ENCODE data around the gene INCA1. TPM values are rescaled to one million over a fixed set of nuclear protein-coding genes. Genes with fewer than 3 reads are reported as not detected.

Gene INCA1
- total and polyA plus RNA-seq, 4 donors, result 0.28 to 0.75 (median 0.55) TPM

GRCh38 chr17:4945944-4946280 is 51.4 kb downstream of the INCA1 start:
- H3K36me3 ChIP-seq (ENCODE audit: control insufficient read depth in 4 of 4, insufficient read depth in 3 of 4, low read depth in 1 of 4, low read length in 3 of 4), result peaks cover 6 to 26% (median 12%) of the 10 kb centered on the region in 4 donors
- peak overlapping the region; percentile 71 to 96 (median 91) for H3K4me3 ChIP-seq (ENCODE audit: low read depth in 1 of 3, low read length in 3 of 3)
- no peak overlapping the region for H3K9ac ChIP-seq (ENCODE audit: low read depth in 1 of 2, low read length in 2 of 2)
- 27% methylated on average over 4 of the region's 4 CpGs for WGBS
- TF ChIP-seq JUND (IDR thresholded peaks at IDR 0.05) (no peak), HNF4G (IDR thresholded peaks at IDR 0.05) (no peak), RXRA (IDR thresholded peaks at IDR 0.05) (no peak), RAD21 (IDR thresholded peaks at IDR 0.05) (no peak), EGR1 (IDR thresholded peaks at IDR 0.05; ENCODE audit: low read depth in 2 of 2) (no peak), GABPA (IDR thresholded peaks at IDR 0.05 in 1 of 2, conservative IDR thresholded peaks at IDR 0.05 in 1 of 2) (no peak), MAX (IDR thresholded peaks at IDR 0.05) (no peak), CTCF (IDR thresholded peaks at IDR 0.05; ENCODE audit: low read depth, low read length, missing input control) (no peak), HNF4A (conservative IDR thresholded peaks at IDR 0.05) (no peak)
- TF ChIP-seq, protein P1, sequence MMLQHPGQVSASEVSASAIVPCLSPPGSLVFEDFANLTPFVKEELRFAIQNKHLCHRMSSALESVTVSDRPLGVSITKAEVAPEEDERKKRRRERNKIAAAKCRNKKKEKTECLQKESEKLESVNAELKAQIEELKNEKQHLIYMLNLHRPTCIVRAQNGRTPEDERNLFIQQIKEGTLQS (IDR thresholded peaks at IDR 0.05), result no peak
- no peaks in the 10 kb centered on the region for H3K9me3 ChIP-seq (ENCODE audit: control insufficient read depth in 4 of 4, low read length in 3 of 4)
- DNase-seq (ENCODE audit: low spot score), result no peak
- H3K27ac ChIP-seq (ENCODE audit: low read depth in 1 of 2, low read length in 2 of 2), result peak overlapping the region; percentile 65 to 96
- H3K4me1 ChIP-seq (ENCODE audit: control insufficient read depth in 4 of 4, insufficient read depth in 4 of 4, low read length in 3 of 4), result peaks cover 5 to 60% (median 46%) of the 10 kb centered on the region in 4 donors
- H3K27me3 ChIP-seq (ENCODE audit: control insufficient read depth in 4 of 4, insufficient read depth in 4 of 4, low read length in 3 of 4), result no peaks in the 10 kb centered on the region

- TF ChIP-seq, protein P2, sequence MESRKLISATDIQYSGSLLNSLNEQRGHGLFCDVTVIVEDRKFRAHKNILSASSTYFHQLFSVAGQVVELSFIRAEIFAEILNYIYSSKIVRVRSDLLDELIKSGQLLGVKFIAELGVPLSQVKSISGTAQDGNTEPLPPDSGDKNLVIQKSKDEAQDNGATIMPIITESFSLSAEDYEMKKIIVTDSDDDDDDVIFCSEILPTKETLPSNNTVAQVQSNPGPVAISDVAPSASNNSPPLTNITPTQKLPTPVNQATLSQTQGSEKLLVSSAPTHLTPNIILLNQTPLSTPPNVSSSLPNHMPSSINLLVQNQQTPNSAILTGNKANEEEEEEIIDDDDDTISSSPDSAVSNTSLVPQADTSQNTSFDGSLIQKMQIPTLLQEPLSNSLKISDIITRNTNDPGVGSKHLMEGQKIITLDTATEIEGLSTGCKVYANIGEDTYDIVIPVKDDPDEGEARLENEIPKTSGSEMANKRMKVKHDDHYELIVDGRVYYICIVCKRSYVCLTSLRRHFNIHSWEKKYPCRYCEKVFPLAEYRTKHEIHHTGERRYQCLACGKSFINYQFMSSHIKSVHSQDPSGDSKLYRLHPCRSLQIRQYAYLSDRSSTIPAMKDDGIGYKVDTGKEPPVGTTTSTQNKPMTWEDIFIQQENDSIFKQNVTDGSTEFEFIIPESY (IDR thresholded peaks at IDR 0.05), result peak; percentile 83
- TF ChIP-seq, protein P1 (IDR thresholded peaks at IDR 0.05), result peak; percentile 54
- TF ChIP-seq HNF4A (conservative IDR thresholded peaks at IDR 0.05), result peak; percentile 15 to 91
- TF ChIP-seq TAF1 (conservative IDR thresholded peaks at IDR 0.05), result no peak
- TF ChIP-seq GABPA (IDR thresholded peaks at IDR 0.05 in 1 of 2, conservative IDR thresholded peaks at IDR 0.05 in 1 of 2), result peak in 1 of 2 donors; percentile 31
- TF ChIP-seq RAD21 (IDR thresholded peaks at IDR 0.05), result peak in 1 of 2 donors; percentile 19
- no peak for TF ChIP-seq EGR1 (IDR thresholded peaks at IDR 0.05; ENCODE audit: low read depth in 2 of 2)
- no peak for TF ChIP-seq FOXA1 (IDR thresholded peaks at IDR 0.05)
- peak; percentile 54 for TF ChIP-seq MAX (IDR thresholded peaks at IDR 0.05)
- TF ChIP-seq FOXA2 (IDR thresholded peaks at IDR 0.05), result no peak
- TF ChIP-seq RXRA (IDR thresholded peaks at IDR 0.05), result peak in 1 of 2 donors; percentile 68
- no peak for TF ChIP-seq SP1 (IDR thresholded peaks at IDR 0.05)
- TF ChIP-seq HNF4G (IDR thresholded peaks at IDR 0.05), result no peak
- peak; percentile 86 to 99 for TF ChIP-seq JUND (IDR thresholded peaks at IDR 0.05)
- no peak for TF ChIP-seq NR2F2 (IDR thresholded peaks at IDR 0.05)
- TF ChIP-seq, protein P3, sequence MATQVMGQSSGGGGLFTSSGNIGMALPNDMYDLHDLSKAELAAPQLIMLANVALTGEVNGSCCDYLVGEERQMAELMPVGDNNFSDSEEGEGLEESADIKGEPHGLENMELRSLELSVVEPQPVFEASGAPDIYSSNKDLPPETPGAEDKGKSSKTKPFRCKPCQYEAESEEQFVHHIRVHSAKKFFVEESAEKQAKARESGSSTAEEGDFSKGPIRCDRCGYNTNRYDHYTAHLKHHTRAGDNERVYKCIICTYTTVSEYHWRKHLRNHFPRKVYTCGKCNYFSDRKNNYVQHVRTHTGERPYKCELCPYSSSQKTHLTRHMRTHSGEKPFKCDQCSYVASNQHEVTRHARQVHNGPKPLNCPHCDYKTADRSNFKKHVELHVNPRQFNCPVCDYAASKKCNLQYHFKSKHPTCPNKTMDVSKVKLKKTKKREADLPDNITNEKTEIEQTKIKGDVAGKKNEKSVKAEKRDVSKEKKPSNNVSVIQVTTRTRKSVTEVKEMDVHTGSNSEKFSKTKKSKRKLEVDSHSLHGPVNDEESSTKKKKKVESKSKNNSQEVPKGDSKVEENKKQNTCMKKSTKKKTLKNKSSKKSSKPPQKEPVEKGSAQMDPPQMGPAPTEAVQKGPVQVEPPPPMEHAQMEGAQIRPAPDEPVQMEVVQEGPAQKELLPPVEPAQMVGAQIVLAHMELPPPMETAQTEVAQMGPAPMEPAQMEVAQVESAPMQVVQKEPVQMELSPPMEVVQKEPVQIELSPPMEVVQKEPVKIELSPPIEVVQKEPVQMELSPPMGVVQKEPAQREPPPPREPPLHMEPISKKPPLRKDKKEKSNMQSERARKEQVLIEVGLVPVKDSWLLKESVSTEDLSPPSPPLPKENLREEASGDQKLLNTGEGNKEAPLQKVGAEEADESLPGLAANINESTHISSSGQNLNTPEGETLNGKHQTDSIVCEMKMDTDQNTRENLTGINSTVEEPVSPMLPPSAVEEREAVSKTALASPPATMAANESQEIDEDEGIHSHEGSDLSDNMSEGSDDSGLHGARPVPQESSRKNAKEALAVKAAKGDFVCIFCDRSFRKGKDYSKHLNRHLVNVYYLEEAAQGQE (IDR thresholded peaks at IDR 0.05), result no peak
- peak; percentile 3 for TF ChIP-seq CTCF (IDR thresholded peaks at IDR 0.05; ENCODE audit: low read depth, low read length, missing input control)
- peak; percentile 38 for TF ChIP-seq YY1 (IDR thresholded peaks at IDR 0.05)
- Histone ChIP-seq H3K36me3 (ENCODE audit: control insufficient read depth in 4 of 4, insufficient read depth in 3 of 4, low read depth in 1 of 4, low read length in 3 of 4) (peaks cover 6 to 26% (median 12%) of the 10 kb centered on the region in 4 donors), H3K27ac (ENCODE audit: low read depth in 1 of 2, low read length in 2 of 2) (peak overlapping the region; percentile 65 to 73), H3K4me3 (ENCODE audit: low read depth in 1 of 3, low read length in 3 of 3) (peak overlapping the region in 1 of 3 donors; percentile 91), H3K27me3 (ENCODE audit: control insufficient read depth in 4 of 4, insufficient read depth in 4 of 4, low read length in 3 of 4) (no peaks in the 10 kb centered on the region), H3K9me3 (ENCODE audit: control insufficient read depth in 4 of 4, low read length in 3 of 4) (no peaks in the 10 kb centered on the region), H3K9ac (ENCODE audit: low read depth in 1 of 2, low read length in 2 of 2) (no peak overlapping the region), H3K4me1 (ENCODE audit: control insufficient read depth in 4 of 4, insufficient read depth in 4 of 4, low read length in 3 of 4) (peaks cover 5 to 57% (median 43%) of the 10 kb centered on the region in 4 donors)
- 36% methylated on average over 7 of the region's 7 CpGs for WGBS
- DNase-seq (ENCODE audit: low spot score), result peak; percentile 61
These were observed 52.0 kb downstream of the INCA1 start for GRCh38 chr17:4945176-4945943.
